Pancreas (tissue), 10 donors: ENCODE measurements around the gene P3H1. TPM values are rescaled to one million over a fixed set of nuclear protein-coding genes. Genes with fewer than 3 reads are reported as not detected.
"Not testable (repeated sequence)": the region's sequence is repeated elsewhere in the genome, so short reads cannot be mapped to it uniquely, and the experiment has no call there.

Experiments
- ATAC-seq, 4 donors: fragments of 200-7000 bp; cut with Tn5 transposase; one replicate each; pipeline versions ENCODE4 v1.8.0 to v1.9.1; 2020; ENCODE audit warnings: mild to moderate bottlenecking in 4 of 4, moderate library complexity in 4 of 4
- DNase-seq, 6 donors: peaks; one replicate each; pipeline ENCODE4 v3.0.0-alpha.2; 2020
- FAIRE-seq: peaks from 2 replicates; lab custom pipeline; 2012; peaks lifted over from hg19 to GRCh38; lab: Jason Lieb, UNC
- H3K27ac ChIP-seq, 4 donors: fragments of 200-600 bp; sonication (generic); 1 replicate in 3 of 4; 2 replicates in 1 of 4; pipeline versions ENCODE4 v1.5.0 to v1.8.0; 2020
- H3K27me3 ChIP-seq, 4 donors: fragments of 200-600 bp; one replicate each; pipeline ENCODE4 v1.8.0; 2021
- H3K36me3 ChIP-seq, 3 donors: fragments of 200-600 bp; sonication (generic) in 1 of 3; one replicate each; pipeline versions ENCODE4 v1.5.0 to v1.8.0; 2020 to 2021
- H3K4me1 ChIP-seq, 3 donors: fragments of 200-600 bp; one replicate each; pipeline ENCODE4 v1.8.0; 2021
- H3K4me3 ChIP-seq, 4 donors: fragments of 200-600 bp; sonication (generic) in 2 of 4; one replicate each; pipeline versions ENCODE4 v1.5.0 to v1.8.0; 2020 to 2021
- H3K9me3 ChIP-seq, 4 donors: fragments of 200-600 bp; one replicate each; pipeline ENCODE4 v1.8.0; 2021
- WGBS, 2 donors: extraction: QIAGEN DNeasy Blood & Tissue Kit; methylation state at CpG; one replicate each; pipeline ENCODE4 v1.1.7; 2013; 5-methylcytosine and 5-hydroxymethylcytosine counted together
- intact Hi-C, 3 donors: fragments of 100-400 bp; cut with DNase I; formaldehyde crosslinking; loops; one replicate each; pipeline versions ENCODE4 v1.11.1 to v1.14.2; 2022
- polyA plus RNA-seq, 2 donors: library from polyadenylated mRNA; stranded (reverse); fragments of 200-250 nt; gene quantifications; one replicate each; pipeline ENCODE4 v1.2.3, GENCODE V29; 2013
- total RNA-seq, 6 donors: library from RNA; stranded (reverse); fragmentation: NEBNext Ultra II Directional in 4 of 6; extraction: Animal tissue kit (Norgen Biotek cat#: 25700) in 4 of 6; gene quantifications; one replicate each; pipeline versions ENCODE4 v1.2.1 to v1.2.4, GENCODE V29; 2021 to 2023
- TF ChIP-seq, protein P1 (sequence below), 4 donors: fragments of 200-600 bp; sonication (generic) in 3 of 4; IDR thresholded peaks; one replicate each; pipeline versions ENCODE4 v1.5.0 to v1.8.0; 2021; ENCODE audit warnings: antibody characterized with exemption in 4 of 4
- donor health status: healthy with polysubstance abuse.
- donor health status: DM: no; HTN: no; CAD: no; lungs with moderate emphysema.
- donor health status: DM: no; HTN: no; CAD: no.
- donor health status: control.
- donor health status: control.
- donor health status: Bipolar disorder and iron deficiency.
- donor health status: DM: yes; HTN: yes; CAD: no.
- donor health status: DM: no; HTN: no; CAD: no.
- donor health status: DM: no; HTN: no; CAD: no.
- donor health status: DM: yes; HTN: yes; CAD: no.

The P3H1 gene
- total and polyA plus RNA-seq, 8 donors, result 6.8 to 37.0 (median 14.0) TPM

DNA sequence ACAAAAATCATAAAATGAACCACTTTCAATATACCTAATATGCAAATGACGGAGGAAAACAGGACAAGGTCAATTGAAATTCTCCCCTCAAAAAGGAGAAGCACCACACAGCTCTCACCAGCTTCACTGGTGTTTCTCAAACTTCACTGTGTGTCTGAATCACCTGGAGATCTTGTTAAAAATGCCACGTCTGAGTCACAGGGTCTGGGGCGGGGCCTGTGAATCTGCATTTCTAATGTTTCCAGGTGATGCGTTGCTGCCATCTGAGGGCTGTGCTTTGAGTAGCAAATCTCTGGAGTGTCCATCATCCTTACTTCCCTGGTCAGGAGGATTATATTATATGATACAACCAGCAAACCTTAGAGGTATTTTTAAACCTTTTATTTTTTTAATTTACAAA is 35.8 kb downstream of the P3H1 start:
- no peak for ATAC-seq
- Histone ChIP-seq H3K4me3 (no peak overlapping the region), H3K4me1 (no peaks in the 10 kb centered on the region), H3K9me3 (no peaks in the 10 kb centered on the region), H3K27me3 (no peaks in the 10 kb centered on the region), H3K36me3 (no peaks in the 10 kb centered on the region), H3K27ac (no peak overlapping the region)
- no peak for FAIRE-seq
- TF ChIP-seq, protein P1, sequence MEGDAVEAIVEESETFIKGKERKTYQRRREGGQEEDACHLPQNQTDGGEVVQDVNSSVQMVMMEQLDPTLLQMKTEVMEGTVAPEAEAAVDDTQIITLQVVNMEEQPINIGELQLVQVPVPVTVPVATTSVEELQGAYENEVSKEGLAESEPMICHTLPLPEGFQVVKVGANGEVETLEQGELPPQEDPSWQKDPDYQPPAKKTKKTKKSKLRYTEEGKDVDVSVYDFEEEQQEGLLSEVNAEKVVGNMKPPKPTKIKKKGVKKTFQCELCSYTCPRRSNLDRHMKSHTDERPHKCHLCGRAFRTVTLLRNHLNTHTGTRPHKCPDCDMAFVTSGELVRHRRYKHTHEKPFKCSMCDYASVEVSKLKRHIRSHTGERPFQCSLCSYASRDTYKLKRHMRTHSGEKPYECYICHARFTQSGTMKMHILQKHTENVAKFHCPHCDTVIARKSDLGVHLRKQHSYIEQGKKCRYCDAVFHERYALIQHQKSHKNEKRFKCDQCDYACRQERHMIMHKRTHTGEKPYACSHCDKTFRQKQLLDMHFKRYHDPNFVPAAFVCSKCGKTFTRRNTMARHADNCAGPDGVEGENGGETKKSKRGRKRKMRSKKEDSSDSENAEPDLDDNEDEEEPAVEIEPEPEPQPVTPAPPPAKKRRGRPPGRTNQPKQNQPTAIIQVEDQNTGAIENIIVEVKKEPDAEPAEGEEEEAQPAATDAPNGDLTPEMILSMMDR (IDR thresholded peaks at IDR 0.05), result no peak
- WGBS, 2 donors, result 58 to 60% methylated on average over 4 of the region's 4 CpGs
- intact Hi-C loops, result no loop called here
- DNase-seq, result no peak

DNA sequence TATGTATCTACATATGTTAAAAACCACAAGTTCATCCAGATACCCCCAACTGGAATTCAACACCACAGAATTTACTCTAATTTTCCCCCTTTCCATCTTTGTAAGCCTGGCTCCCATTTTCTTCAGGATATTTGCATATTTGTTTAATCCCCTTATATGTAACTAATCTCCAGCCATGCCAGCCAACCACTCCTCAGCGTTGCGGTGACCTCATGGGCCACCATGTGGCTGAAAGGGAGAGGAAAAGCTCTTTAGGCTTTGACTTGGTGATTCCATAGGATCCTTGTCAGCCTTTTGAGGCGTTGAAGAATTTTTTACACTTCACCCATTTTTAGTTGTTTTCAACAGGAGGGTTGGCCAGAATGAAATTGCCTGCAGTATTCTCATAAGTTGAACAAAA is 36.8 kb downstream of the P3H1 start:
- WGBS, 2 donors, result 88 to 89% methylated on average over 3 of the region's 3 CpGs
- intact Hi-C loops, result no loop called here
- no peak for DNase-seq
- Histone ChIP-seq H3K36me3 (no peaks in the 10 kb centered on the region), H3K27me3 (no peaks in the 10 kb centered on the region), H3K9me3 (no peaks in the 10 kb centered on the region), H3K27ac (no peak overlapping the region), H3K4me3 (no peak overlapping the region), H3K4me1 (no peaks in the 10 kb centered on the region)
- no peak for ATAC-seq
- TF ChIP-seq, protein P1 (IDR thresholded peaks at IDR 0.05), result no peak
- FAIRE-seq, result no peak

DNA sequence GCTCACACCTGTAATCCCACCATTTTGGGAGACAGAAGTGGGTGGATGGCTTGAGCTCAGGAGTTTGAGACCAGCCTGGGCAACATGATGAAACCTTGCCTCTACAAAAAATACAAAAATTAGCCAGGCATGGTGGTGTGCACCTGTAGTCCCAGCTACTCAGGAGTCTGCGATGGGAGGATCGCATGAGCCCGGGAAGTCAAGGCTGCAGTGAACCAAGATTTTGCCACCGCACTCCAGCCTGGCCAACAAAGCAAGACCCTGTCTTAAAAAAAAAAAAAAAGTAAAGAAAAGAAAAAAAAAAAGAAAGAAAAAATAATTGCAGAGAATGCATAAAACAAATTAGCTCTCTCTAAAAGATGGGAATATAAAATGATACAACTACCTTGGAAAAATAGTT is 41.0 kb downstream of the P3H1 start:
- FAIRE-seq, ATAC-seq, H3K27me3 ChIP-seq, H3K9me3 ChIP-seq, H3K4me1 ChIP-seq, H3K4me3 ChIP-seq, H3K27ac ChIP-seq, intact Hi-C loops, DNase-seq, H3K36me3 ChIP-seq: not testable (repeated sequence)
- 96% methylated on average over 4 of the region's 4 CpGs for WGBS, 2 donors

DNA sequence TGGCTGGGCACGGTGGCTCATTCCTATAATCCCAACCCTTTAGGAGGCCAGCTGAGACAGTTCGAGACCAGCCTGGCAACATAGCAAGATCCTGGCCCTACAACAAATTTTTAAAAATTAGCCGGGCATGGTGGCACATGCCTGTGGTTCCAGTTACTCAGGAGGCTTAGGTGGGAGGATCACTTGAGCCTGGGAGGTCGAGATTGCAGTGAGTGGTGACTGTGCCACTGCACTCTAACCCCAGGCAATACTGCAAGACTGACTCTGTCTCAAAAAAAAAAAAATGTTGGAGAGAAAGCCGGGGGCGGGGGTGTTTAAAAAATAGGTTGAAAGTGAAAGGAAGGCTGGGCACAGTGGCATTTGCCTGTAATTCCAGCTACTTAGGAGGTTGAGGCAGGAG is 43.3 kb downstream of the P3H1 start:
- DNase-seq (no peak), FAIRE-seq (no peak), ATAC-seq (no peak)
- 82 to 87% methylated on average over 6 of the region's 6 CpGs for WGBS, 2 donors
- no peaks in the 10 kb centered on the region for H3K9me3 ChIP-seq
- no peak overlapping the region for H3K4me3 ChIP-seq
- no peak overlapping the region for H3K27ac ChIP-seq
- intact Hi-C loops, result no loop called here
- TF ChIP-seq, protein P1 (IDR thresholded peaks at IDR 0.05), result no peak
- H3K4me1 ChIP-seq, result no peaks in the 10 kb centered on the region
- no peaks in the 10 kb centered on the region for H3K36me3 ChIP-seq
- H3K27me3 ChIP-seq, result no peaks in the 10 kb centered on the region

DNA sequence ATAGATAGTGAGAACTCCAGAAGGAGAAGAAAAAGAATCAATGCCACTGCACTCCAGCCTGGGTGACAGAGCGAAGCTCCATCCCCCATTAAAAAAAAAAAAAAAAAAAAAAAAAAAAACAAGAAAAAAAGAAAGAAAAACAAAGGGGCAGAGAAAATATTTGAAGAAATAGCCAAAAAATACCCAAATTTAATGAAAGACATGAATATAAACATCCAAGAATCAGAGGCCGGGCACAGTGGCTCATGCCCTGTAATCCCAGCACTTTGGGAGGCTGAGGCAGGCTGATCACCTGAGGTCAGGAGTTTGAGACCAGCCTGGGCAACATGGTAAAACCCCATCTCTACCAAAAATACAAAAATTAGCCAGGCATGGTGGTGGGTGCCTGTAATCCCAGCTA is 44.4 kb downstream of the P3H1 start:
- ATAC-seq, DNase-seq, intact Hi-C loops, H3K4me1 ChIP-seq, H3K27me3 ChIP-seq, H3K36me3 ChIP-seq, H3K9me3 ChIP-seq, H3K4me3 ChIP-seq, H3K27ac ChIP-seq, FAIRE-seq: not testable (repeated sequence)
- 98 to 100% methylated on average over 2 of the region's 2 CpGs for WGBS, 2 donors

DNA sequence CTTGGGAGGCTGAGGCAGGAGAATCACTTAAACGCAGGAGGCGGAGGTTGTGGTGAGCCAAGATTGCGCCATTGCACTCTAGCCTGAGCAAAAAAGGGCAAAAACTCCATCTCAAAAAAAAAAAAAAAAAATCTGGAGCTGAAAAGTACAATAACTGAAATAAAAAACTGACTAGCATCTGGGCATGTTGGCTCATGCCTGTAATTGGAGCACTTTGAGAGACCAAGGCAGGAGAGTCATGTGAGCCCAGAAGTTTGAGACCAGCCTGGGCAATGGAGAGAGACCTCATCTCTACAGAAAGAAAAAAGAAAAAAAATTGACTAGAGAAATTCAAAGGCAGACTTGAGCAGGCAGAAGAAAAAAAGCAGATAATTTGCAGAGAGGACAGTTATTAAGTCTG is 44.9 kb downstream of the P3H1 start:
- no peak for ATAC-seq
- no peaks in the 10 kb centered on the region for H3K36me3 ChIP-seq
- no peak for DNase-seq
- FAIRE-seq, result no peak
- H3K4me1 ChIP-seq, result no peaks in the 10 kb centered on the region
- H3K27me3 ChIP-seq, result no peaks in the 10 kb centered on the region
- TF ChIP-seq, protein P1 (IDR thresholded peaks at IDR 0.05), result no peak
- H3K27ac ChIP-seq, result no peak overlapping the region
- H3K9me3 ChIP-seq, result no peaks in the 10 kb centered on the region
- intact Hi-C loops, result no loop called here
- H3K4me3 ChIP-seq, result no peak overlapping the region
- 98 to 99% methylated on average over 3 of the region's 3 CpGs for WGBS, 2 donors
